Measurements from ENCODE around the gene SNTA1. TPM values are rescaled to one million over a fixed set of nuclear protein-coding genes. Genes with fewer than 3 reads are reported as not detected.

Gene SNTA1
- total and polyA plus RNA-seq, 2 of the 13 experiments (the other 11 are each of a cell fraction or from before 2014, with no cell fraction given): 16.4 to 18.3 TPM

- TF ChIP-seq UBTF (CRISPR knock-in tag; IDR thresholded peaks at IDR 0.05): peak; percentile 92
- peak; percentile 85; the same call in 1 of the 2 replicates for TF ChIP-seq ZNF354B (CRISPR knock-in tag; IDR thresholded peaks at IDR 0.05)
- TF ChIP-seq DNMT3B (CRISPR knock-in tag; conservative IDR thresholded peaks at IDR 0.05): peak; percentile 74; the same call in 1 of the 2 replicates
- no peak for TF ChIP-seq TRIM24 (CRISPR knock-in tag; IDR thresholded peaks at IDR 0.05)
- no peak for TF ChIP-seq RARA (CRISPR knock-in tag; IDR thresholded peaks at IDR 0.05)
- TF ChIP-seq MBNL3 (CRISPR knock-in tag; conservative IDR thresholded peaks at IDR 0.05): no peak
- no peak; the same call in 1 of the 2 replicates for TF ChIP-seq ZNF800 (CRISPR knock-in tag; IDR thresholded peaks at IDR 0.05)
- peak; percentile 87; the same call in 1 of the 2 replicates for TF ChIP-seq ZNF333 (CRISPR knock-in tag; IDR thresholded peaks at IDR 0.05; ENCODE audit: borderline replicate concordance)
- peak; percentile 65; the same call in 1 of the 2 replicates for TF ChIP-seq ZNF20 (CRISPR knock-in tag; IDR thresholded peaks at IDR 0.05)
- TF ChIP-seq ZNF576 (CRISPR knock-in tag; IDR thresholded peaks at IDR 0.05): no peak
- no peak for TF ChIP-seq HHEX (CRISPR knock-in tag; IDR thresholded peaks at IDR 0.05)
- TF ChIP-seq ZNF564 (CRISPR knock-in tag; IDR thresholded peaks at IDR 0.05): peak; percentile 91; the same call in 1 of the 2 replicates
- peak; percentile 88 for TF ChIP-seq NFAT5 (CRISPR knock-in tag; IDR thresholded peaks at IDR 0.05)
- peak; percentile 39 for TF ChIP-seq PATZ1 (CRISPR knock-in tag; IDR thresholded peaks at IDR 0.05)
- no peak; the same call in 1 of the 2 replicates for TF ChIP-seq HDAC6 (IDR thresholded peaks at IDR 0.05; ENCODE audit: low read depth, low read length)
- TF ChIP-seq HOXD1 (CRISPR knock-in tag; IDR thresholded peaks at IDR 0.05): no peak; the same call in 1 of the 2 replicates
- peak; percentile 58 for TF ChIP-seq ZNF501 (CRISPR knock-in tag; IDR thresholded peaks at IDR 0.05)
Observed at GRCh38 chr20:33490023-33490933, 46.7 kb upstream of the SNTA1 start, which contains the start of gene CBFA2T2 (continued).
